HEK293 (cell line): ENCODE data around the gene IFIH1.

Source experiments
- CTCF ChIA-PET: fragments of 350-600 bp; formaldehyde crosslinking; extraction: SDS; loops from one replicate; lab custom pipeline; 2021; ENCODE audit warnings: antibody characterized with exemption; lab: Yijun Ruan, JAX
- POLR2A ChIA-PET: fragments of 300-600 bp; formaldehyde crosslinking; extraction: SDS; loops from one replicate; lab custom pipeline; 2020; ENCODE audit warnings: antibody characterized with exemption, inconsistent platforms; lab: Yijun Ruan, JAX
- H3K27ac ChIP-seq: fragments of 200-500 bp; sonication (Bioruptor generic); 2 replicates; pipeline ENCODE4 v1.5.1; 2014; ENCODE audit warnings: low read depth, low read length, control low read depth, inconsistent platforms; ENCODE audit errors: extremely low read depth
- H3K36me3 ChIP-seq, 2 experiments: fragments of 200-500 bp in 1 of 2; sonication (Bioruptor generic) in 1 of 2; 1 replicate in 1 of 2; 2 replicates in 1 of 2; pipeline ENCODE4 v1.5.1; 2014 to 2017; ENCODE audit warnings: inconsistent platforms in 2 of 2, low read length in 2 of 2; ENCODE audit not compliant: control insufficient read depth in 2 of 2, insufficient read depth in 1 of 2
- H3K4me1 ChIP-seq: fragments of 200-500 bp; sonication (Bioruptor generic); 2 replicates; pipeline ENCODE4 v1.5.1; 2014; ENCODE audit warnings: mild to moderate bottlenecking, low read length, inconsistent platforms; ENCODE audit not compliant: control insufficient read depth, insufficient read depth
- H3K4me3 ChIP-seq: 2 replicates; pipeline ENCODE4 v1.5.1; 2011; ENCODE audit warnings: low read depth, mild to moderate bottlenecking, control low read depth, low read length, moderate library complexity
- H3K9me3 ChIP-seq: fragments of 200-500 bp; sonication (Bioruptor generic); 2 replicates; pipeline ENCODE4 v1.5.1; 2014; ENCODE audit warnings: low read depth, low read length, inconsistent platforms; ENCODE audit not compliant: control insufficient read depth, insufficient read depth
- KLF16 ChIP-seq: fragments of 450-650 bp; formaldehyde crosslinking; IDR thresholded peaks from 2 replicates; pipeline ENCODE4 v1.5.1; 2017; ENCODE audit warnings: missing biosample characterization, missing genetic modification characterization
- ZBTB20 ChIP-seq: fragments of 450-650 bp; formaldehyde crosslinking; IDR thresholded peaks from 2 replicates; pipeline ENCODE4 v1.5.1; 2016; ENCODE audit warnings: missing biosample characterization, missing genetic modification characterization
- ZFP41 ChIP-seq: fragments of 450-650 bp; formaldehyde crosslinking; IDR thresholded peaks from 2 replicates; pipeline ENCODE4 v1.5.1; 2016; ENCODE audit warnings: missing biosample characterization, missing genetic modification characterization, borderline replicate concordance
- ZNF132 ChIP-seq: fragments of 450-650 bp; formaldehyde crosslinking; IDR thresholded peaks from 2 replicates; pipeline ENCODE4 v1.5.1; 2017; ENCODE audit warnings: missing biosample characterization, missing genetic modification characterization, borderline replicate concordance
- ZNF23 ChIP-seq: fragments of 450-650 bp; formaldehyde crosslinking; IDR thresholded peaks from 2 replicates; pipeline ENCODE4 v1.5.1; 2016; ENCODE audit warnings: missing biosample characterization, missing genetic modification characterization, borderline replicate concordance
- ZNF266 ChIP-seq: fragments of 450-650 bp; formaldehyde crosslinking; IDR thresholded peaks from 2 replicates; pipeline ENCODE4 v1.5.1; 2016; ENCODE audit warnings: missing biosample characterization, missing genetic modification characterization, low read depth
- ZNF292 ChIP-seq: fragments of 450-650 bp; formaldehyde crosslinking; IDR thresholded peaks from 2 replicates; pipeline ENCODE4 v1.5.1; 2016; ENCODE audit warnings: low read depth, missing biosample characterization, missing genetic modification characterization, borderline replicate concordance
- ZNF335 ChIP-seq: fragments of 450-650 bp; formaldehyde crosslinking; conservative IDR thresholded peaks from 2 replicates; pipeline ENCODE4 v1.5.1; 2016; ENCODE audit warnings: missing biosample characterization, missing genetic modification characterization
- ZNF585B ChIP-seq: fragments of 450-650 bp; formaldehyde crosslinking; IDR thresholded peaks from 2 replicates; pipeline ENCODE4 v1.5.1; 2016; ENCODE audit warnings: missing biosample characterization, missing genetic modification characterization
- ZNF664 ChIP-seq: fragments of 450-650 bp; formaldehyde crosslinking; IDR thresholded peaks from 2 replicates; pipeline ENCODE4 v1.5.1; 2016; ENCODE audit warnings: missing biosample characterization, missing genetic modification characterization
- ZSCAN30 ChIP-seq: fragments of 450-650 bp; IDR thresholded peaks from 2 replicates; pipeline ENCODE4 v1.5.1; 2018; ENCODE audit warnings: missing biosample characterization, mild to moderate bottlenecking, missing genetic modification characterization, moderate library complexity
- TF ChIP-seq, protein P1 (sequence below): fragments of 450-650 bp; formaldehyde crosslinking; IDR thresholded peaks from 2 replicates; pipeline ENCODE4 v1.5.1; 2016; ENCODE audit warnings: missing biosample characterization, missing genetic modification characterization
- TF ChIP-seq, protein P2 (sequence below): fragments of 450-650 bp; formaldehyde crosslinking; IDR thresholded peaks from 2 replicates; pipeline ENCODE4 v1.5.1; 2016; ENCODE audit warnings: missing biosample characterization, missing genetic modification characterization
- TF ChIP-seq, protein P3 (sequence below): IDR thresholded peaks from 2 replicates; pipeline ENCODE4 v1.6.1; 2011; ENCODE audit warnings: mild to moderate bottlenecking, low read depth, low read length, borderline replicate concordance
- TF ChIP-seq, protein P4 (sequence below): fragments of 450-650 bp; formaldehyde crosslinking; IDR thresholded peaks from 2 replicates; pipeline ENCODE4 v1.5.1; 2016; ENCODE audit warnings: missing biosample characterization, missing genetic modification characterization, low read depth
- TF ChIP-seq, protein P5 (sequence below): fragments of 450-650 bp; formaldehyde crosslinking; IDR thresholded peaks from 2 replicates; pipeline ENCODE4 v1.5.1; 2017; ENCODE audit warnings: missing biosample characterization, missing genetic modification characterization

Gene IFIH1

DNA sequence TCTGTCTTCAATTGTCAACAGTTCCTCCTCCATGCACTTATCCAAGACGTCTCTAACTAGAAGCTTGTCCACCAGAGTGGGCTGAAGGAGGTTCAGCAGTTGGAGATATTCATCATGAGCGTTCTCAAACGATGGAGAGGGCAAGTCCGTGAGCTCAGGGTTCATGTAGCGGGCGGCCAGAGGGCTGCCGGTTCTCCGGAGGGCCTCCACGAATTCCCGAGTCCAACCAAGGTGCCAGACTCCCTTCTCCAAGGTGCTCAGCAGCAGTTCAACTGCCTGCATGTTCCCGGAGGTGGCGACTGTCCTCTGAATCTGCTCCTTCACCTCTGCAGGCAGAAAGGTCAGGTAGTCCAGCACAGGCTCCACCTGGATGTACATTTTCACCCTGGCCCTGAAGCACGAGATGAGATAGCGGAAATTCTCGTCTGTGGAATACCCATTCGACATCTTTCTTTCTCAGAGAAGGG, 590 bp downstream of the IFIH1 start:
- POLR2A ChIA-PET, result interaction anchor here (1.6 kb wide), 1 partner anchor 26 kb away, joined by 7 read pairs; the partner anchor contains the start of gene GCA
- CTCF ChIA-PET, result interaction anchor here (0.5 to 2.2 kb wide), 7 partner anchors 15 to 193 kb away, joined by 3 to 16 read pairs (median 5); no protein-coding TSS in a partner anchor
- TF ChIP-seq ZSCAN30 (no peak), ZNF335 (tag by site-specific recombination) (peak; percentile 86), ZNF292 (no peak), ZBTB20 (peak; percentile 49), ZNF266 (tag by site-specific recombination) (no peak), ZNF23 (tag by site-specific recombination) (no peak)
- TF ChIP-seq, protein P1, sequence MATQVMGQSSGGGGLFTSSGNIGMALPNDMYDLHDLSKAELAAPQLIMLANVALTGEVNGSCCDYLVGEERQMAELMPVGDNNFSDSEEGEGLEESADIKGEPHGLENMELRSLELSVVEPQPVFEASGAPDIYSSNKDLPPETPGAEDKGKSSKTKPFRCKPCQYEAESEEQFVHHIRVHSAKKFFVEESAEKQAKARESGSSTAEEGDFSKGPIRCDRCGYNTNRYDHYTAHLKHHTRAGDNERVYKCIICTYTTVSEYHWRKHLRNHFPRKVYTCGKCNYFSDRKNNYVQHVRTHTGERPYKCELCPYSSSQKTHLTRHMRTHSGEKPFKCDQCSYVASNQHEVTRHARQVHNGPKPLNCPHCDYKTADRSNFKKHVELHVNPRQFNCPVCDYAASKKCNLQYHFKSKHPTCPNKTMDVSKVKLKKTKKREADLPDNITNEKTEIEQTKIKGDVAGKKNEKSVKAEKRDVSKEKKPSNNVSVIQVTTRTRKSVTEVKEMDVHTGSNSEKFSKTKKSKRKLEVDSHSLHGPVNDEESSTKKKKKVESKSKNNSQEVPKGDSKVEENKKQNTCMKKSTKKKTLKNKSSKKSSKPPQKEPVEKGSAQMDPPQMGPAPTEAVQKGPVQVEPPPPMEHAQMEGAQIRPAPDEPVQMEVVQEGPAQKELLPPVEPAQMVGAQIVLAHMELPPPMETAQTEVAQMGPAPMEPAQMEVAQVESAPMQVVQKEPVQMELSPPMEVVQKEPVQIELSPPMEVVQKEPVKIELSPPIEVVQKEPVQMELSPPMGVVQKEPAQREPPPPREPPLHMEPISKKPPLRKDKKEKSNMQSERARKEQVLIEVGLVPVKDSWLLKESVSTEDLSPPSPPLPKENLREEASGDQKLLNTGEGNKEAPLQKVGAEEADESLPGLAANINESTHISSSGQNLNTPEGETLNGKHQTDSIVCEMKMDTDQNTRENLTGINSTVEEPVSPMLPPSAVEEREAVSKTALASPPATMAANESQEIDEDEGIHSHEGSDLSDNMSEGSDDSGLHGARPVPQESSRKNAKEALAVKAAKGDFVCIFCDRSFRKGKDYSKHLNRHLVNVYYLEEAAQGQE, result peak; percentile 79
- TF ChIP-seq, protein P2, sequence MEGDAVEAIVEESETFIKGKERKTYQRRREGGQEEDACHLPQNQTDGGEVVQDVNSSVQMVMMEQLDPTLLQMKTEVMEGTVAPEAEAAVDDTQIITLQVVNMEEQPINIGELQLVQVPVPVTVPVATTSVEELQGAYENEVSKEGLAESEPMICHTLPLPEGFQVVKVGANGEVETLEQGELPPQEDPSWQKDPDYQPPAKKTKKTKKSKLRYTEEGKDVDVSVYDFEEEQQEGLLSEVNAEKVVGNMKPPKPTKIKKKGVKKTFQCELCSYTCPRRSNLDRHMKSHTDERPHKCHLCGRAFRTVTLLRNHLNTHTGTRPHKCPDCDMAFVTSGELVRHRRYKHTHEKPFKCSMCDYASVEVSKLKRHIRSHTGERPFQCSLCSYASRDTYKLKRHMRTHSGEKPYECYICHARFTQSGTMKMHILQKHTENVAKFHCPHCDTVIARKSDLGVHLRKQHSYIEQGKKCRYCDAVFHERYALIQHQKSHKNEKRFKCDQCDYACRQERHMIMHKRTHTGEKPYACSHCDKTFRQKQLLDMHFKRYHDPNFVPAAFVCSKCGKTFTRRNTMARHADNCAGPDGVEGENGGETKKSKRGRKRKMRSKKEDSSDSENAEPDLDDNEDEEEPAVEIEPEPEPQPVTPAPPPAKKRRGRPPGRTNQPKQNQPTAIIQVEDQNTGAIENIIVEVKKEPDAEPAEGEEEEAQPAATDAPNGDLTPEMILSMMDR (tag by site-specific recombination), result 0 out of 2 replicates have a peak, but pooled peaks have one; percentile 17
- TF ChIP-seq, protein P3, sequence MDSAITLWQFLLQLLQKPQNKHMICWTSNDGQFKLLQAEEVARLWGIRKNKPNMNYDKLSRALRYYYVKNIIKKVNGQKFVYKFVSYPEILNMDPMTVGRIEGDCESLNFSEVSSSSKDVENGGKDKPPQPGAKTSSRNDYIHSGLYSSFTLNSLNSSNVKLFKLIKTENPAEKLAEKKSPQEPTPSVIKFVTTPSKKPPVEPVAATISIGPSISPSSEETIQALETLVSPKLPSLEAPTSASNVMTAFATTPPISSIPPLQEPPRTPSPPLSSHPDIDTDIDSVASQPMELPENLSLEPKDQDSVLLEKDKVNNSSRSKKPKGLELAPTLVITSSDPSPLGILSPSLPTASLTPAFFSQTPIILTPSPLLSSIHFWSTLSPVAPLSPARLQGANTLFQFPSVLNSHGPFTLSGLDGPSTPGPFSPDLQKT, result no peak
- Histone ChIP-seq H3K9me3 (no peaks in the 10 kb centered on the region), H3K4me1 (peaks cover 3% of the 10 kb centered on the region; the same call in 1 of the 2 replicates), H3K27ac (peak overlapping the region; percentile 69; the same call in 1 of the 2 replicates), H3K36me3 (no peaks in the 10 kb centered on the region), H3K4me3 (peak overlapping the region; percentile 69)

DNA sequence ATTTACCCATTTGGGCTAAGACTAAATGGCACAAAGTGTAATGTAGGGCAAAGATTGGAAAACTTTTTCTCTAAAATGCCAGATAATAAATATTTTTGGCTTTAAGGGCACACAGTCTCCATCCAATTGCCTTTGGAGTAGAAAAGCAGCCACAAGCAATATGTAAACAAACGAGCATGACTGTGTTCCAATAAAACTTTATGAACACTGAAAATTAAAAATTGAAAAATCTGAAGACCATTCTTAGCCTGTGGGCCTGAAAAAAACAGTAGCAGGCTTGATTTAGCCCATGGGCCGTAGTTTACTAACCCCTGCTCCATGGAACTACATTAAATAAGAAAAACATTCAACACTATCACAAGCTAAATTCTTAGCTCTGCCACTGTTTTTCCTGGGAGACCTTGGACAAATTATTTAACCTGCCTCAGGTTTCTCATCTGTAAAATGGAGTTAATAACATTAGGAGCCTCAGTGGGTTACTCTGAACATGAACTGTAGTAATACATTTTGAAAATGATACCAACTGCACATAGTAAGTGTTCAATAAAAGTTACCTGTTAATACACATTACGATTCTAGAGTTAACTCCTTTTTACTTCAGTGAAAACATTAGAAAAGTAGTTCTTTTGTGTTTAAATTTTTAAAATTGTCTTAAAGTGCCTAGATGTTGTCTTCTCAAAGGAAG, 1.3 kb downstream of the IFIH1 start:
- ChIA-PET CTCF (interaction anchor here (0.5 to 2.2 kb wide), 5 partner anchors 15 to 192 kb away, joined by 3 to 16 read pairs (median 5); no protein-coding TSS in a partner anchor), POLR2A (interaction anchor here (1.6 kb wide), 1 partner anchor 27 kb away, joined by 7 read pairs; the partner anchor contains the start of gene GCA)
- Histone ChIP-seq H3K9me3 (no peaks in the 10 kb centered on the region), H3K27ac (no peak overlapping the region), H3K4me3 (peak overlapping the region; percentile 69), H3K36me3 (no peaks in the 10 kb centered on the region), H3K4me1 (peaks cover 3% of the 10 kb centered on the region; the same call in 1 of the 2 replicates)
- TF ChIP-seq, protein P4, sequence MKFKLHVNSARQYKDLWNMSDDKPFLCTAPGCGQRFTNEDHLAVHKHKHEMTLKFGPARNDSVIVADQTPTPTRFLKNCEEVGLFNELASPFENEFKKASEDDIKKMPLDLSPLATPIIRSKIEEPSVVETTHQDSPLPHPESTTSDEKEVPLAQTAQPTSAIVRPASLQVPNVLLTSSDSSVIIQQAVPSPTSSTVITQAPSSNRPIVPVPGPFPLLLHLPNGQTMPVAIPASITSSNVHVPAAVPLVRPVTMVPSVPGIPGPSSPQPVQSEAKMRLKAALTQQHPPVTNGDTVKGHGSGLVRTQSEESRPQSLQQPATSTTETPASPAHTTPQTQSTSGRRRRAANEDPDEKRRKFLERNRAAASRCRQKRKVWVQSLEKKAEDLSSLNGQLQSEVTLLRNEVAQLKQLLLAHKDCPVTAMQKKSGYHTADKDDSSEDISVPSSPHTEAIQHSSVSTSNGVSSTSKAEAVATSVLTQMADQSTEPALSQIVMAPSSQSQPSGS, result no peak
- no peak for TF ChIP-seq KLF16 (tag by site-specific recombination)
- no peak for TF ChIP-seq ZNF585B (tag by site-specific recombination)
- no peak for TF ChIP-seq ZFP41 (tag by site-specific recombination)
- no peak for TF ChIP-seq ZNF132 (tag by site-specific recombination)
- TF ChIP-seq, protein P5, sequence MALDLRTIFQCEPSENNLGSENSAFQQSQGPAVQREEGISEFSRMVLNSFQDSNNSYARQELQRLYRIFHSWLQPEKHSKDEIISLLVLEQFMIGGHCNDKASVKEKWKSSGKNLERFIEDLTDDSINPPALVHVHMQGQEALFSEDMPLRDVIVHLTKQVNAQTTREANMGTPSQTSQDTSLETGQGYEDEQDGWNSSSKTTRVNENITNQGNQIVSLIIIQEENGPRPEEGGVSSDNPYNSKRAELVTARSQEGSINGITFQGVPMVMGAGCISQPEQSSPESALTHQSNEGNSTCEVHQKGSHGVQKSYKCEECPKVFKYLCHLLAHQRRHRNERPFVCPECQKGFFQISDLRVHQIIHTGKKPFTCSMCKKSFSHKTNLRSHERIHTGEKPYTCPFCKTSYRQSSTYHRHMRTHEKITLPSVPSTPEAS (tag by site-specific recombination), result 0 out of 2 replicates have a peak, but pooled peaks have one; percentile 37
- peak; percentile 91 for TF ChIP-seq ZNF664 (tag by site-specific recombination)
